GM21367 (cell line): Measurements from ENCODE around the gene KRT77.

Experiments used
- ATAC-seq: cut with Tn5 transposase; IDR thresholded peaks from one replicate; pipeline ENCODE4 v1.9.1; 2021; ENCODE audit not compliant: unreplicated experiment

The KRT77 gene

DNA sequence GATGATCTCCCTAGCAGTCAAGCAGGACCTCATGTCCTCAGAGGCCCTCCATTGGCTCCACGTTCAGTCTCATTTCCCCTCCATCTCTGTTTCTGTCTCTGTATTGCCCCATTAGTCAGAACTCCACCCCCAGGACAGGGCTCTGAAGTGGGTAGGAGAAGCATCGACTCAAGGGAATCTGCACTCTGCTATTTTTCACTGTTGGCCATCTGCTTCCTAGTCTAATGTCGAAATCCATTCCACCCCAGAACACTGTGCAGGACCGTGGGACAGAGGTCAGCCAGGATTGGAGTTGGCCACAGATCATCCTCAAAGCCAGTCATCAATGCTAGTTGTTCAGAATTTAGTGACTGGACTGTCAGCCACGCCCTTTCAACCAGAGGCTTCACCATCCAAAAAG is 10.1 kb downstream of the KRT77 start:
- ATAC-seq = no peak

DNA sequence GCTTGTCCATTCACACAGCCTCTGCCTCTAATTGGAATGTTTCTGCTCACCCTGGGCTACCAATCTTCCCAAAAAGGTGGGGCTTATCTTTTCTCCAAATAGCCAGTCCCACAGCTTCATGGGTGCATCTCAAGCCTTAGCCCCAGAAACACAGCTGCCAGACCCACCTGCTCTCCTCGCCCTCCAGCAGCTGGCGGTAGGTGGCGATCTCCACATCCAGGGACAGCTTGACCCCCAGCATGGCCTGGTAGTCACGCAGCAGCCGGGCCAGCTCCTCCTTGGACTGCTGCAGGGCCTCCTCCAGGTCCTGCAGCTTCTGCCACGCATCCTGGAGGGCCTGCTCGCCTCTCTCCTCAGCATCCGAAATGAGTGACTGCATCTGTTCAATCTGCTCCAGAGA is 11.1 kb downstream of the KRT77 start:
- ATAC-seq = no peak

DNA sequence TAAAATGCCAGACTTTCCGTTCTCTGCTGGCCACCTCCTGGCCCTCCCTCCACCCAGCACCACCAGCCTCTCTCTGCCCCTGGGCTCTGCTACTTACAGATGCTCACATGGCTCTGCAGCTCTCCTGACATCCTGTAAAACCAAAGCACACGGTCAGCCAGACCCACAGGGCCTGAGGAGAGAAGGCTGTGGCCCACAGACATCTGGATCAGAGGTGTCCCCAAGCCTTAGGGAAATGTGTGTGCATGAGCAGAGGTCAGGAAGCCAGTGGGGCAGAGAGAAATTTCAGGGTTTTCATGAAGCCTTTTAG is 11.5 kb downstream of the KRT77 start:
- ATAC-seq = no peak

DNA sequence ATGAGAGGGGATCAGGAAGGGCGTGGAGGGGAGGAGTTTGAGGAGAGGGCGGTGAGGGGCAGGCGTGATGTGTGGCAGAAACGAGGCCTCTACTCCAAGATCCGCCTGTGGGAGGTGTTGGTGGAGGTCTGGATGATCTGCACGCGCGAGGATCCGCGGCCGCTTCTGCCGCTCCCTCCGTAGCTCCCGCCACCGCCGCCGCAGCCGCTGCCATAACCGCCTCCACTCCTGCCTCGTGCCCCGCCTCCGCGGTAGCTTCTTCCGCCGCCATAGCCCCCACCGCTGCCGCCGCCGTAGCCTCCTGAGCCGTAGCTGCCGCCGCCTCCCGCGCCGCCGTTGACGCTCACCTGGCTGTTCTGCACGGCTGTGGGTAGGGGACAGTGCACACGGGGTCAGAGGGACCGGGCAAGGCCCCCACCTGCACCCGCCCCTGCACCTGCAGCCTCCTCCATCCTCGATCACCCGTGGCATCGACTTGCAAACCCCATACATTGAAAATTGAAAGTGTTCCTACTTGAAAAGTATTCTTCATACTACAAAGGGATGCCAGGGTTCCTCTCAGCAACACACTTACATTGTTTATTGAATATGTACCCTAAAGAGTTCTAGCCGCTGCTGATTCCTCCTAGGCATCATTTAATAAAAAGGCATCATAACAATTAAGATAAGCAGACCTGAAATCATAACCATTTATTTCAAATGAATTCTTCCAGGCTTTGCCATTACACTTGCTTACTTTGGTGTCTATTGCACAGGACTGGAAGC is 12.1 kb downstream of the KRT77 start:
- ATAC-seq = no peak

DNA sequence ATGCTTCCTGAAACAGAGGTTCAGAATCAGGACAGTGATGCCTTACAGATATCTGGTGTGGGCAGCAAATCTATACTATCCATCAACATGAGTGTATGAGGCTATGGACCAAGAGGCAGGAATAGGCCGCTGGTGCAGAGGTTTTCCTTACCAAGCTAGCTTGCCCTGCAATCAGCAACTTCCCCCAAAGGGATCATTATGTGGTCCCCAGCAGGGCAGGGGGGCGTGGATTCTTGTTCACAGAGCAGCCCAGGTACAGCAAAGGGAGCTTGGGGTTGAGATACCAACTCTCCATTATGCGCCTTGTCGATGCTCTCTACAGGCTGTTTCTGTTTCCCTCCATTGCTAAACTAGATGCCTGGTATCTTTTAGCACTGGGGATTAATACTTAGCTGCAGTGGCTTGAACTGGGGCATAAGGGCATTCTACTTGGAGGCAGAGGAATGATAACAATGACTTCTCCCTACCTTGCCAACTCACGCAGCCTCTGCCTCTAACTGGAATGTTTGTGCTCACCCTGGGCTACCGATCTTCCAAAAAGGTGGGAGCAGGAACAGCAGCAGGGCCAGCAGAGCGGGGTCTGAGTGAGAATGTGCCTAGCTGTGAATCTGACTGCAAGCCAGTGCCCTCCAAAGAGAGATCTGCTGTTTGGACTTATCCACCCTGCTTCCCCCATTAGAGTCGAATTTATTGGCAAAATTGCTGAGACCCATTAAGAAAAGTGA is 12.8 kb downstream of the KRT77 start:
- ATAC-seq = no peak

DNA sequence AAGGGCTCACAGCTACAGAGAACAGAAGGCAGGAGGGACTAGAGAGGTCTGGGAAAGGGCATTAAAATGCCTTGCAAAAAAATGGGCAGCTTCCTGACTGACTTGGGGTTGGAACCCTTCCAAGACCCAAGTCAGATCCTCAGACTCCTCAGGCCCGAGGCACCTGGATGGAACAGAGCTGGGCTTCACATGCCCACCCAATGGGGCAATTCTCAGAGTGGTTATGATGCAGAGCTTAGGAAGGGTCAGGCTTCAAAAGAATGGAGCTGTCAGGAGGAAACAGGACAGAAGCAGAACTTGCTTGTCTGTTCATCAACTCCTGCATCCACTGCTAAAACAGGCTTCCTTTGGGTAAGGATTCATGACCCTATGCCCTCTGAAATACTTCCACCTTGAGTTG is 13.4 kb downstream of the KRT77 start:
- no peak for ATAC-seq

DNA sequence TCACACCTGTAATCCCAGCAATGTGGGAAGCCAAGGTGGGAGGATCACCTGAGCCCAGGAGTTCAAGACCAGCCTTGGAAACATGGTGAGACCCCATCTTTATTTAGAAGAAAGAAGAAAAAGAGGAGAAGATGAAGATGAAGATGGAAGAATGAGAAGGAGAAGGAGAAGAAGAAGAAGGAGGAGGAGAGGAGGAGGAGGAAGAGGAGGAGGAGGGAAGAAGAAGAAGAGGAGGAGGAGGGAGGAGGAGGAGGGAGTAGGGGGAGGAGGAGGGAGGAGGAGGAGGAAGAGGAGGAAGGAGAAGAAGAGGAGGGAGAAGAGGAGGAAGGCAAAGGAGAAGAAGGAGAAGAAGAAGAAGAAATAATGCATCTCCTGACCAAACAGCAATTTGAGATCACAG is 14.1 kb downstream of the KRT77 start:
- no peak for ATAC-seq

DNA sequence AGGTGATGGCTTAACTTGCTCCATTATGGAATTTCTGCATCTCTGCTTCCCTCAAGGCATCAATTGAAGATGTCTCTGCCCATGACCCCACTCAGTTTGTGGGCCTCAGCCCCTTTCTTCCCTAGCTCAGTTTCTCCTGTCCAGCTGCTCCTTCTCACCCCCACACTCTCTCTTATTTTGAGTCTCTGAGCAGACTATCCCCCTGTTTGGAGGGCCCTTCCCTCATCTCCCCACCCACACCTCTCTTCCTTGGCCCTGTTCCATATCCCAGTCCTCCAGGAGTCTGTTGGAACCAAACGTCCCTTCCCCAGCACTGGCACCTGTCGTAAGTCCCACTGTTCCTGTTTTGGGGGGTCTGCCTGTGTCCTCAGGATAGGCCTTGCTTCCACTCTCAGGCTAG is 14.8 kb downstream of the KRT77 start:
- ATAC-seq = no peak

DNA sequence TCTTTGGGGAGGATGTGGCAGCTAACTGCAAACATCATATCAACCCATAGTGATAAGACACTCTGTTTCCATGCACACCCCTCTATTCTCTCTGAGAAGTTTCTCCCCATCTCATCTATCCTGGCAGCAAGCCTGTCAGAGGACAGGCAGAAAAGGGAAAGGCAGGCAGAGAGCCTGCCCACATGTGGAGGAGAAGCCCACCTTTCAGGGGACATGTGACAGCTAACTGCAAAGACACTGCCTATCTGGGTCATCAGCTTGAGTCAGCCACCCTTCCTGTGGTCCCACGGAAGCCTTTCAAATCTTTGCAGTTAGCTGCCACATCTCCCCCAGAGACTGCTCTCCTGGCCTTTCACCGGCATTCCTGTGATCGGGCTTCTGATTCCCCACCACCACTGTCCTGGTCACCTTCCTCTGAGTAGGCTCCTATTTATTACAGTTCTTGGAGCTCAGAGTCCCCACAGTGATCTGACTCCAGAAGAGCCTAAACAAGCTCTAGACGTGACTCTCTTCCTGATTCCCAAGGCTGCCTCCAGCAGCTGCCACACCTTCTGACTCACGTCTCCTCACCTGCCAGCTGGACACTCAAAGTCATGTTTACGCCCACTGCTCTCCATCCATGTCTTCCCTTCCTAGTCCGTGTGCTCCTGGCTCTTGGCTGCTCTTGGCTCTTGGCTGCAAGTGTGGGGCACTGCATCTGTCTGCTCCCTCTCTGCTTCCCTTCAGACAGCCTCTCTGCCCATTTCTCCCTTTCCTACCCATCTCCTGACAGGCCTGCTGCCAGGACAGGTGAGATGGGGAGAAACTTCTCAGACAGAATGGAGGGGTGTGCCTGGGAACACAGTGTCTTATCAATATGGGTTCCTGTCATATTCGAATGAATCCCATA is 15.6 kb downstream of the KRT77 start:
- no peak for ATAC-seq

DNA sequence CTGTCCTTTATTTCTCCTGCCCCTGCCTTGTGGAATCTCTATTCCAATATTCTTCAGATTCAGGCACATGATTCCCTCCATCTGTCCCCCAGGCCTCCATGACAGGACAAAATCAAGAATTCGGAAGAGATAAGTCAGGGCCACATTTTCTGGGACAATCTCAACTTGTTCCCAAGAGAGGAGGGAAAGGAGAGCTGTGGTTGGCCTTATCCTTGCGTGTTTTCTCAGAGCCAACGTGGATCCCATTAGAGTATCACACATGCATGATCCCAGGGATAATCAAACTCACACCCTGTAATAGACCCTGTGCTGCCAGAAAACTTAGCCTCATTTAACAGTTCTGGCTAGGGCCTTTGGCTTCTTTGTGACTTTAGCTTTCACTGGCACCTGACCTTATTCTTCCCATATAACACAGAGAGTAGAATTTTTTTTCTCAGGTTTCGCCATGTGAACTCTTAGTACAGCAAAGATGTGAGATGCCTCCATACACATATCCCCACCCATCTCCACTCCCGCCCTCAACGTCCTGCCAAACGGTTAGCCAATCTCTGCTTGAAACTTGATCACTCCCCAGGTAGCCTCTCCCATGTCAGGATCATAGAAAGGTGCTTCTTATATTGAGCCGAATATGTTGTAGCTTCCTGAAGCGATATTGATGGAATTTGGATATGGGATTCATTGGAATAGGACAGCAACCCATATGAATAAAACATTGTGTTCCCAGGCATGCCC is 16.4 kb downstream of the KRT77 start:
- ATAC-seq = no peak

DNA sequence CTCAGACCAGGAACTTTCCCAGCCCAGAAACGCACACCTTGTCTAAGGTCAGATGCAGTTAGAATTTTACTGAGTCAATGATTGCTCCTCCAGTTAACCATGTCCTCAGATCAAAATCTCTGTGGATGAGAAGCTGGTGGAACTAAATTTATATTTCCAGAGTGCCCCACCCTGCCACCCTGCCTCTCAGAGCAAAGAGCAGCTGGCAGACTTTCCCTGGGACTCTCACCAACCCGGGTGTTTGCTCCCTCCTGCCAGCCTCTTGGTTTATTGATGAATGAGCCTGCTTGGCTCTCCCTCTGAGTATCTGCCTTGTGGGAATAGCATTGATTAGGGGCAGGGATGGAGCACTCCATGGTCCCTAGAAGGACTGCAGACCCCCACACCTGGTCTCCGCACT is 17.3 kb downstream of the KRT77 start:
- no peak for ATAC-seq

DNA sequence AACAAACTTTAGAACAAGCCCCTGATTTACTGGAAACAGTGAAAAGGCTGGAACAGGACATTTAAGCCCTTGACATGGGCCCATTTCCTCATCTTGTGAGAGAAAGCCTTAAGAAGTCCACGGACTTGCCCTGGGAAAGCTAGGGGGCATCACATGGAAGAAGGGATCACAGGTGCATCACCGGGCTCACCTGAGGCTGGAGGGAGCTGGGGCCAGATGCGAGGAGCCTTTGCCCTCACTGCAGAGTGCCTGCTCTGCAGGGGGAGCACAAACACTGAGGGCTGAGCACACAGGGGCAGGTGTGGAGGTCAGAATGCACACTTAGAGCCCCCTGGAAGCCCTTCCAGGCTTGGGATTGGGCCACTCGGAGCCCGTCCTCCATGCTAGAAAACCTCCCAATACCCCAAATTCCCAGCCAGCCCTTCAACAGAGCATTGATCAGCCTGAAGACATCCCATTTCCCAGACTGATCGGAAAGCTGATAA is 17.9 kb downstream of the KRT77 start:
- ATAC-seq = no peak

DNA sequence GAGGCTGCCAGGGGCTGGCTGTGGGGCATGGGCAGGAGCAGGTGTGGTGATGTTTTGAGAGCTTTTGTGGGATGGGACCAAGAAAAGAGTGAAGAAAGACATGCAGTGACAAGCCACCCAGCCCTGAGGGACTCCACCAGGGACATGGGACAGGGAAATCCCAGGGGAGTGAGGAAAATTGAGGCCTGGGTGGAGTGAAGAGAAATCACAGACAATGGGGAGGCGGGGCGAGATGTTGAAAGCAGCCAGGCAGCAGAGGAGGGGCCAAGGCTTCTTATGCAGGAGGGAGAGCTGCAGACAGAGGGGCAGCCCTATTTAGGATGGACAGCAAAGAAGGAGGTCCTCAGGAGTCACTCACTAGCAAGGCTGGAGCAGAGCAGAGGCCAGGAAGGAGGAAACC is 18.9 kb downstream of the KRT77 start:
- no peak for ATAC-seq

DNA sequence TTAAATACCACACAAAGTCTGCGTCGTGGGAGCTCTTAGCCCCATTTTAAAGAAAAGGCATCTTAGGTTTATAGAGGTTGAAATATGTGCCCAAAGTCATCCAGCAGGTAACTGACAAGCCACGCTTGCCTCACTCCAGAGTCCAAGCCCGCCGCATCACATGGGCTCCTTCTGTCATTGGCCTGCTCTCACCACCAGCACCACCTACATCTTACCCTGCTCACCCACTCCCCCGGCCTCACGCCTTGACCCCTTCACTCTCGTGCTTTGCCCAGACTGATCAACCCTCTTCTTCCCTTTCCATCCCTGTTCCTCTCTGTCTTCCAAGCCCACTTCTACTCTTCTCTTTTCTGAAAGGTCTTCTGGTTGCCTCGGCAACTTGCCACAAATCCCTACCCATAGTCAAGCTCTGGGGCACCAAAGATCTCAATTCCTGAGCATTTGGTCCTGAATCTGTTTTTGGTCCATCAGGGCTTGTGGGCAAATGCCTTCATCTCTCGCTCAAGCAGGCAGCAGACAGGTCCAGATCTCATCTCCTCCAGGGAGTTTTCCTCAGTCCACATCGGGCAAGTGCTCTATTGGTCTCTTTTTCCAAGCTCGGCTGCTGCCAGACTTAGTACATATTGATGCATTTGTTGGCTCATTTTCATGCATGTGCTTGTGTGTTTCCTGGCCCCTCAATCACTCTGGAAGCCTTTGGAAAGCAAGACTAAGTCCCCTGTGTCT is 19.6 kb downstream of the KRT77 start:
- no peak for ATAC-seq

DNA sequence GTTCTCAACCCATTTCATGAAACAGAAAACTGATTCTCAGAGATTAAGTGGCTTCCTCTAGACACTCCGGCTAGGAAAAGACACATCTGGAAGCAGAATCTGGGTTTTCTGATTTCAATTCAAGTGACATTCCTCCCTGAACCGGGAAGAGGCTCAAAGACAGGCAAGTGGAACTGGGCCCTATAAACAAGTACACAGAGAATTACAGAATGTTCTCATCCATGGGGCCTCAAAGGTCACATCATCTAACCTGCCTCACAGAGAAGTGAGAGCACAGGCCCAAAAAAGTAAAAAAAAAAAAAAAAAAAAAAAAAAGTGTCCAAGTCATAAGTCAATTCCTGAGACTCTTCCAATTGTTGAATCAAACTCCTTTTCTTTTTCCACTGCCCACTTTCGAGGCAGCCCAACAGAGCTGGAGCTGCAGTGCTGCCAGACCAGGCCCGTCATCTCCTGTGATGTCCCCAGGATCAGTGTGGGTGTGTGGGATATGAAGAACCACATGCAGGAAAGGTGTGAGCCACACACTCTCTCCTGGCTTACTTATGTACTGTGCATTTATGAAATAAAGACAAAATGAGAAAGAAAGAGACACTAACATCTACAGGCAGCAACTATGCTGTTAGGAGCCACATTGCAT is 20.3 kb downstream of the KRT77 start:
- no peak for ATAC-seq

DNA sequence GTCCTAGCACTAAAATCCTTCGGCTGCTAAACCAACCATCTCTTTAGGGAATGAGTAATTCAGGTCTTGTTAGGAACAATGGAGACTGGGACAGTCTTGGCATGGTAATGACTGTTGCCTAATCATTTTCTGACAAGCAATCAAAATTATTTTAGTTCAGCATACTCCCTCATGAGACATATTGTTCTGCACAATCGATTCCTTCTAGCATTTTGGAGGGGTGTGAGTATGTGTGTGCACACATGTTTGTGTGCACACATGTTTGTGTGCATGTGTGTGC is 21.0 kb downstream of the KRT77 start:
- ATAC-seq = no peak

DNA sequence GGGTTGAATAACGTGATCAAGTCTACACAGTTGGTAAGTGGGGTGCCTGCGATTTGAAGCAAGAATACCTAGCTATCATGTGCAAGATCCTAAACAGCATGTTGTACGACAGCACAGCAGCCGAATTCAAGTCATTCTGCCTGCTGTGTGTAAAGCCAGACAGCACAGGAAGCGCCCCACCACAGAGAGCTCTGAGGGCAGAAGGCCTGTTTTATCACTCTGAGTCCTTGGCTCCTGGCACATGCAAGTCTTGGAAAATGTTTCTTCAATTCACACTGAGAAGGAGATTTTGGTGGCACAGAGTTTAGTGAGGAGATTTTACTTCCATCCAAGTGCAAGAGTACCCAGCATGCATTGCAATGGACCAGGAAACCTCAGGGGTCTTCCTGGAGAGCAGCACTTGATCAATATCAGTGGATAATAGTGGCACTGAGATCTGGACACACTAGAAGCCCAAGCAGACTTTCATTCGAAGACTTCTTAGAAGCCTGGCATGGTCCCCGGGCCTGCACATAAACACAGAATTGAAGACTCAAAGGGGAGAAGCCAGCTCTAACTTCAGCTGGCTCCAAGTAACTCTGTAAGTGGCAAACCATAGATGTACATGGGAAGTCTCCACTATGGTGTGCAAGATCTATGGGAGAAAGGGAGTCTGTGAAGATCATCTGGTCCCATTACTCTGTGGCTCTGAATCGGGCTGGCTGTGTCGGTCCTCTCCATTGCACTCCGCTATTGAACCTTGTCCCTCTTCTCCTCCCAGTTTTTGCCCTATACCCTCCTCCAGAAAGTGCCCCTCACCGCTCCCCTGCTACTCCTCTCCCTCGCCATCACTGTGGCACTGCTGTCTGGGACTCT is 21.6 kb downstream of the KRT77 start:
- no peak for ATAC-seq

DNA sequence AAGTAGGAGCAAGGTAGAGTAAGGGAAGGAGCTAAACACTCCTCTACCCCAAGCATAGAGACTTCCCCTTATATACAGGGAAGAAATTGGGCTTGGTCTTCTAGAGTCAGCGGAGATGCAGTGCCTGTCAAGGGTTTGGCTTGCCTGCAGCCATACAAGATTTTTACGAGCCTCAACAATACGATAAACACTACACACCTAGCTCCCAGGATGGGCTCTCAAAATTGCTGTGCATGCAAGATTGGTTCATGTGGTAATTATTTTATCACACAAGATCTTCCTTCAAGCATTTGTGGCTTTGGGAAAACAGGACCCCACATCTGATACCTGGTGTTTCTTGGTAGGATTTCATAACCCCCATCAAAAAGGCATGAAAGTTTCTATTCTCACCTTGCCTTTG is 23.0 kb downstream of the KRT77 start, which contains the start of gene KRT1:
TSS of gene KRT1 (minus strand) at position 45 of the 400 bp plus-strand sequence. CDS start 59 bp downstream, outside the sequence.
- no peak for ATAC-seq

DNA sequence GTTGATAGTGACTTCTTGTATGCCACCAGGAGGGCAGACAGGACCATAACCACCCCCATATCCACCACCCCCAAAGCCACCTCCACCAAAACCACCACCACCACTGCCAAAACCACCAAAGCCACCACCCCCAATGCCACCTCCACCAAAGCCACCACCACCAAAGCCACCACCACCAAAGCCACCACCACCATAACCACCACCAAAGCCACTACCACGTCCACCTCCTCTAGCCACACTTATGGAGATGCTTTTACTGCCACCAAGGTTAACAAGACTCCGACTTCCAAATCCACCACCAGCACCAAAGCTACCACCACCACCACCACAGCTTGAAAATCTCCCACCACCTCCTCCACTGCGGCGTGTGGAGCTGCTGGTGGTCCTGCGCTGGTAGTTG is 23.4 kb downstream of the KRT77 start:
- no peak for ATAC-seq
